Spleen (tissue), 11 donors: ENCODE measurements around the gene PLD5. TPM values are rescaled to one million over a fixed set of nuclear protein-coding genes. Genes with fewer than 3 reads are reported as not detected.

ENCODE experiments used
- DNase-seq: peaks from one replicate; pipeline ENCODE4 v3.0.0-alpha.2; 2020
- H3K27ac ChIP-seq, 8 donors: fragments of 200-600 bp; sonication (generic) in 7 of 8; 1 replicate in 4 of 8; 2 replicates in 4 of 8; pipeline versions ENCODE4 v1.5.0 to v1.8.0; 2016 to 2021; ENCODE audit warnings: inconsistent platforms in 4 of 8, mild to moderate bottlenecking in 4 of 8, moderate library complexity in 1 of 8
- H3K27me3 ChIP-seq, 7 donors: fragments of 200-600 bp; sonication (generic) in 6 of 7; replicated peaks in 1 of 7; 1 replicate in 4 of 7; 2 replicates in 3 of 7; pipeline versions ENCODE4 v1.5.0 to v1.8.0; 2016 to 2021; ENCODE audit warnings: inconsistent platforms in 3 of 7, mild to moderate bottlenecking in 1 of 7
- H3K36me3 ChIP-seq, 6 donors: fragments of 200-600 bp; sonication (generic) in 5 of 6; 1 replicate in 4 of 6; 2 replicates in 2 of 6; pipeline versions ENCODE4 v1.5.0 to v1.8.0; 2016 to 2021; ENCODE audit warnings: inconsistent platforms in 2 of 6
- H3K4me1 ChIP-seq, 6 donors: fragments of 200-600 bp; sonication (generic) in 5 of 6; 1 replicate in 3 of 6; 2 replicates in 3 of 6; pipeline versions ENCODE4 v1.5.0 to v1.8.0; 2016 to 2021; ENCODE audit warnings: inconsistent platforms in 3 of 6
- H3K4me3 ChIP-seq, 8 donors: fragments of 200-600 bp; sonication (generic) in 7 of 8; 1 replicate in 4 of 8; 2 replicates in 4 of 8; pipeline versions ENCODE4 v1.5.0 to v1.8.0; 2016 to 2021; ENCODE audit warnings: inconsistent platforms in 4 of 8, mild to moderate bottlenecking in 4 of 8, moderate library complexity in 2 of 8
- H3K9me3 ChIP-seq, 8 donors: fragments of 200-600 bp; sonication (generic) in 7 of 8; 1 replicate in 4 of 8; 2 replicates in 4 of 8; pipeline versions ENCODE4 v1.5.0 to v1.8.0; 2016 to 2021; ENCODE audit warnings: inconsistent platforms in 4 of 8
- POLR2A ChIP-seq, 3 donors: fragments of 450-650 bp; IDR thresholded peaks; one replicate each; pipeline ENCODE4 v1.5.1; 2017; ENCODE audit warnings: antibody characterized with exemption in 3 of 3, mild to moderate bottlenecking in 1 of 3
- POLR2AphosphoS5 ChIP-seq, 3 donors: sonication (generic); formaldehyde crosslinking; IDR thresholded peaks; one replicate each; pipeline ENCODE4 v1.5.1; 2017; ENCODE audit warnings: antibody characterized with exemption in 3 of 3
- WGBS, 5 donors: extraction: QIAGEN DNeasy Blood & Tissue Kit in 3 of 5; methylation state at CpG; one replicate each; pipeline versions ENCODE4 v1.1.5 to v1.1.7; 2013 to 2018; 5-methylcytosine and 5-hydroxymethylcytosine counted together
- intact Hi-C: fragments of 100-400 bp; cut with DNase I; formaldehyde crosslinking; loops from one replicate; pipeline ENCODE4 v1.15.0; 2023; ENCODE audit warnings: low total_unique reads
- polyA plus RNA-seq, 3 donors: library from polyadenylated mRNA; stranded (reverse); fragments of 200-250 nt; gene quantifications; one replicate each; pipeline ENCODE4 v1.2.1, GENCODE V29; 2013
- total RNA-seq, 7 donors: library from RNA; depleted of rRNA in 3 of 7; stranded (reverse); fragments of >200 nt in 3 of 7; fragmentation: NEBNext Ultra II Directional in 4 of 7; extraction: Animal tissue kit (Norgen Biotek cat#: 25700) in 4 of 7; gene quantifications; one replicate each; pipeline versions ENCODE4 v1.1.0 to v1.2.1, GENCODE V29; 2016 to 2021
- TF ChIP-seq, protein P1 (sequence below), 11 experiments: fragments of 200-600 bp in 7 of 11; fragments of 450-650 bp in 4 of 11; sonication (generic) in 4 of 11; IDR thresholded peaks in 8 of 11; conservative IDR thresholded peaks in 3 of 11; 1 replicate in 7 of 11; 2 replicates in 4 of 11; pipeline versions ENCODE4 v1.4.0 to v1.8.0; 2016 to 2021; ENCODE audit warnings: antibody characterized with exemption in 11 of 11, inconsistent platforms in 4 of 11, mild to moderate bottlenecking in 1 of 11
- donor health status: healthy with polysubstance abuse.
- donor health status: DM: no; HTN: no; CAD: no; lungs with moderate emphysema.
- donor health status: DM: no; HTN: no; CAD: no.
- donor health status: Bipolar disorder and iron deficiency.
- donor health status: healthy.
- donor health status: DM: no; HTN: no; CAD: no.
- donor health status: DM: yes; HTN: yes; CAD: no.

The PLD5 gene
- total and polyA plus RNA-seq, 10 donors, result 0.17 to 1.0 (median 0.44) TPM; not detected in 1

DNA sequence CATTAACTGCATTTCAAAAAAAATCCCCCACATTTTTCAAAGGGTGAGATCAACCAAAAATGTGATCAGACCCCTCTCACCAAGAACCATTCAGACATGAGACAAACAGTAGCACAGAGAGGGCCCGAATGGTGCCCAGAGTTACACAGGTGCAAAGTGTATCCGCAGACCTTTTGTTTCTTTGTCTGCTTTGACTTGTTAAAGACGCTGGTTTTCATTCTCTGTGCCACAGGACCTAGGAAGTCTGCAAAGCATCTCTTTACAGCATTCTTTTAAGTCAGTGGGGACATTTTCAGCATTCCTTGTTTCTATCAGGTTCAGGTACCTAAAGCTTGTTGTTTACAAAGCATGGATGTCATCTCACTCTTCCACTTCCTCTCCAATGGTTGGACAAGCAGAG lies 438.4 kb downstream of the PLD5 start:
- H3K27ac ChIP-seq, result no peak overlapping the region

DNA sequence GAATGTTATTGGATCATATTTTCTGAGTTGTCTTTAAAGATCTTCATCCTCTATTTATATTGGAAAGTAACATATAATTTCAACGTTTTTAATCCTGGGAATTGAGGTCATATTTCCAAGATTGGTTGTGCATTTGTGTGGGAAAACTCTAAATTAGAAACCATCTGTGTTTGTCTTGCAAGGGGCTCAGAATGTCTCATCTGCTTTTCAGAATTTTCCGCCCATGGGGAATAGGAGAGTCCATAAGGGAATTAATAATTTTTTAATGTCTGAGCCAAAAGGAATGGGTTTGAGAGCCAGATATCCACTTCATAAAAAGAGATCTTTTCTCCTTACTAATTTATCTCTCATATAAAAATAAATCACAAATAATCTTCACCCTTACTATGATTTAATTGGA lies 440.8 kb downstream of the PLD5 start:
- no peaks in the 10 kb centered on the region for H3K27me3 ChIP-seq
- no peak overlapping the region for H3K4me3 ChIP-seq
- no peaks in the 10 kb centered on the region for H3K9me3 ChIP-seq
- no peaks in the 10 kb centered on the region for H3K4me1 ChIP-seq
- intact Hi-C loops, result no loop called here
- no peaks in the 10 kb centered on the region for H3K36me3 ChIP-seq
- no peak for DNase-seq
- 70 to 83% (median 77%) methylated on average over 2 of the region's 2 CpGs for WGBS, 5 donors
- TF ChIP-seq POLR2AphosphoS5 (IDR thresholded peaks at IDR 0.05) (no peak), POLR2A (IDR thresholded peaks at IDR 0.05) (no peak)
- TF ChIP-seq, protein P1, sequence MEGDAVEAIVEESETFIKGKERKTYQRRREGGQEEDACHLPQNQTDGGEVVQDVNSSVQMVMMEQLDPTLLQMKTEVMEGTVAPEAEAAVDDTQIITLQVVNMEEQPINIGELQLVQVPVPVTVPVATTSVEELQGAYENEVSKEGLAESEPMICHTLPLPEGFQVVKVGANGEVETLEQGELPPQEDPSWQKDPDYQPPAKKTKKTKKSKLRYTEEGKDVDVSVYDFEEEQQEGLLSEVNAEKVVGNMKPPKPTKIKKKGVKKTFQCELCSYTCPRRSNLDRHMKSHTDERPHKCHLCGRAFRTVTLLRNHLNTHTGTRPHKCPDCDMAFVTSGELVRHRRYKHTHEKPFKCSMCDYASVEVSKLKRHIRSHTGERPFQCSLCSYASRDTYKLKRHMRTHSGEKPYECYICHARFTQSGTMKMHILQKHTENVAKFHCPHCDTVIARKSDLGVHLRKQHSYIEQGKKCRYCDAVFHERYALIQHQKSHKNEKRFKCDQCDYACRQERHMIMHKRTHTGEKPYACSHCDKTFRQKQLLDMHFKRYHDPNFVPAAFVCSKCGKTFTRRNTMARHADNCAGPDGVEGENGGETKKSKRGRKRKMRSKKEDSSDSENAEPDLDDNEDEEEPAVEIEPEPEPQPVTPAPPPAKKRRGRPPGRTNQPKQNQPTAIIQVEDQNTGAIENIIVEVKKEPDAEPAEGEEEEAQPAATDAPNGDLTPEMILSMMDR (IDR thresholded peaks at IDR 0.05 in 8 of 11, conservative IDR thresholded peaks at IDR 0.05 in 3 of 11), result no peak
- no peak overlapping the region for H3K27ac ChIP-seq

More for the DNA sequence above, 438.4 kb downstream of the PLD5 start:
- TF ChIP-seq POLR2A (IDR thresholded peaks at IDR 0.05), result no peak
- TF ChIP-seq, protein P1 (IDR thresholded peaks at IDR 0.05 in 8 of 11, conservative IDR thresholded peaks at IDR 0.05 in 3 of 11), result no peak
- no peak for TF ChIP-seq POLR2AphosphoS5 (IDR thresholded peaks at IDR 0.05)
- no peak for DNase-seq
- Histone ChIP-seq H3K27me3 (no peaks in the 10 kb centered on the region), H3K9me3 (no peaks in the 10 kb centered on the region), H3K4me3 (no peak overlapping the region), H3K4me1 (no peaks in the 10 kb centered on the region), H3K36me3 (no peaks in the 10 kb centered on the region)
- WGBS, 5 donors, result 63 to 77% (median 73%) methylated on average over 3 of the region's 3 CpGs
- intact Hi-C loops, result no loop called here

DNA sequence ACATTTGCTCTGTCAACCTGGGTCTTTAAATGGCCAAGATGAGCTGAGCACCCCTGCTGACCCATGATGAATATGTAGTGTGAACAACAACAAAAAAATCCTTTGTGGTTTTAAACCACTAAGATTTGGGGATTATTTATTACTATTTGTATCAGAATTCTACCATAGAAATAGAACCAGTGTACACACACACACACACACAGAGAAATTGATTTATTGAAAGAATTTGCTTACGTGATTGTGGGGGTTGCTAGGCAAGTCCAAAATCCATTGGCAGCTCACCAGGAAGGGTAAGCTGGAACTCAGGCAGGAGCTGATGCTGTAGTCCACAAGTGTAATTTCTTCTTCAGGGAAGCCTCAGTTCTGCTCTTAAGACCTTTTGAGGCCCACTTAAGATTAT lies 443.1 kb downstream of the PLD5 start:
- Histone ChIP-seq H3K36me3 (no peaks in the 10 kb centered on the region), H3K4me1 (no peaks in the 10 kb centered on the region), H3K4me3 (no peak overlapping the region), H3K27me3 (no peaks in the 10 kb centered on the region), H3K9me3 (no peaks in the 10 kb centered on the region), H3K27ac (no peak overlapping the region)
- WGBS, 5 donors, result 81 to 91% (median 89%) methylated on average over 1 of the region's 1 CpG
- intact Hi-C loops, result no loop called here
- TF ChIP-seq, protein P1 (IDR thresholded peaks at IDR 0.05 in 8 of 11, conservative IDR thresholded peaks at IDR 0.05 in 3 of 11), result no peak
- TF ChIP-seq POLR2AphosphoS5 (IDR thresholded peaks at IDR 0.05) (no peak), POLR2A (IDR thresholded peaks at IDR 0.05) (no peak)
- DNase-seq, result no peak

DNA sequence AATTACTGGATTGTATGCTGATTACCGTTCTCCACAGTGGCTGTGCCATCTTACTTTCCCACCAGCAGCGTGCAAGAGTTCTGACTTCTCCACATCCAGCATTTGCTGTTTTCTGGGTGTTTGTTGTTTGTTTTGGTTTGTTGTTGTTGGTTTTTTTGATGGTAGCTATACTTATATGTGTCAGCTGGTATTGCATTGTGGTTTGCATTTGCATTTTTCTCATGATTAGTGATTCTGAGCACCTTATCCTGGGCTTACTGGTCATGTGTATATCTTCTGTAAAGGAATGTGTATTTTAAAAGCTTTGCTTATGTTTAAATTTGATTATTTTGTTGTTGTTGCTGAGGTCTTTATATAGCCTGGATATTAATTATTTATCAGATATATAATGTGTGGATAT lies 458.7 kb downstream of the PLD5 start:
- intact Hi-C loops, result no loop called here
- TF ChIP-seq POLR2AphosphoS5 (IDR thresholded peaks at IDR 0.05), result no peak
- TF ChIP-seq, protein P1 (IDR thresholded peaks at IDR 0.05 in 8 of 11, conservative IDR thresholded peaks at IDR 0.05 in 3 of 11), result no peak
- no peak for TF ChIP-seq POLR2A (IDR thresholded peaks at IDR 0.05)
- H3K4me1 ChIP-seq, result no peaks in the 10 kb centered on the region
- H3K27me3 ChIP-seq, result peaks cover 0 to 4% (median 0%) of the 10 kb centered on the region in 7 donors
- H3K36me3 ChIP-seq, result no peaks in the 10 kb centered on the region
- H3K9me3 ChIP-seq, result no peaks in the 10 kb centered on the region
- DNase-seq, result no peak
- H3K27ac ChIP-seq, result no peak overlapping the region
- H3K4me3 ChIP-seq, result no peak overlapping the region
- WGBS, 5 donors, result 86 to 93% (median 92%) methylated on average over 2 of the region's 2 CpGs
